RKO (cell line): ENCODE data around the gene CYSLTR2.
"Not testable (repeated sequence)": the region's sequence is repeated elsewhere in the genome, so short reads cannot be mapped to it uniquely, and the experiment has no call there.

Experiments
- DNase-seq: peaks from one replicate; pipeline ENCODE4 v3.0.0-alpha.2; 2016; ENCODE audit warnings: low spot score

Gene CYSLTR2

DNA sequence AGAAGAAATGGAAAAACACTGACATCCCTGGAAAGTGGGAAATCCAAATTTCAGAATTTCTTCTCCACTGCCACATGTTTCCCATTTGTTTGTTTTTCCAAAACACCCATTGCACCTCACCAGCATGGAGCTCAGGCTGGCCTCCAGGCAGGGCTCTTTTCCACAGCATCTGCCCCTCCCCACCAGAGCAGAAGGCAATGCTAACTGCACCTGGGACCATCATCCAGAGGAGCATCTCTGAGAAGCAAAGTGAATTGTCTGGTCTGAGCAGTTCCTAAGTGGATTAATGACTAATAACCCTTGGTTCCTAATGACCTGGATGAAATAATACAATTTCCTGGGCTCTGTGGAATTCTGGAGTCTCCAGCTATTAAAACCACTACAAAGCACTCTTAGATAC lies 8.8 kb upstream of the CYSLTR2 start:
- no peak for DNase-seq

DNA sequence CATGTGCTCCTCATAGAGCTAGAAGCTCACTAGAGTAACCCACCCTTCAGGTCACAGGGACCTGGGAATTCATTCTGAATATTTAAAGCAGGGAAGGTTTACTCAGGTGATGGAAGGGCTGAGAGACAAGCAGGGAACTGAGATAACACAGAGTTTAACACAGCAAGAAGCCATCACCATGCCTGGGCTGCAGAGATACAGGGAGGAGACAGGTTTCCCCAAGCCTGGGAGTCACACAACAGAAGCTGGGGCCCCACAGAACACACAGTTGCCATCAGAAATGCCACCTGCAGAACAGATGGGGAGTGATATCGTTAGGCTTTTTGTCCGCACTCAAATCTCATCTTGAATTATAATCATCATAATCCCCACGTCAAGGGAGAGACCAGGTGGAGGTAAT lies 7.9 kb upstream of the CYSLTR2 start:
- no peak for DNase-seq

DNA sequence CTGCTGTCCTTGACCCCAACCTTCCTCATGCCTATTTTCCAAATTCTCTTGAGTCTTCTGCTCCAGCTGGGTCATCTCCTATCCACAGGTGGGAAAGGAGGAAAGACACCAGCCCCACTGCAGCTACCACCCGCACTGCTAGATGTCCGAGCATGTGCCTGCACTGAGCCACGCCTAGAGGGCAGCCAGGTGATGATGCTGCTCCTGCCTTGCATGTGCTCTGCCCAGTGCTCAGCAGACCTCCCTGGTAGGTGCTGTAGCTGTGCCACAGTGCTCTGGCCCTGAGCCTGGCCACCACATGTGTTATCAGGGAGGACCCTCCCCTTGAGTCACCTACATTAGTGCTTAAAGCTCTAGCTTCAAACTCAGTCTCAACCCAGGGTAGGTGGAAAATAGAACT lies 6.9 kb upstream of the CYSLTR2 start:
- no peak for DNase-seq

DNA sequence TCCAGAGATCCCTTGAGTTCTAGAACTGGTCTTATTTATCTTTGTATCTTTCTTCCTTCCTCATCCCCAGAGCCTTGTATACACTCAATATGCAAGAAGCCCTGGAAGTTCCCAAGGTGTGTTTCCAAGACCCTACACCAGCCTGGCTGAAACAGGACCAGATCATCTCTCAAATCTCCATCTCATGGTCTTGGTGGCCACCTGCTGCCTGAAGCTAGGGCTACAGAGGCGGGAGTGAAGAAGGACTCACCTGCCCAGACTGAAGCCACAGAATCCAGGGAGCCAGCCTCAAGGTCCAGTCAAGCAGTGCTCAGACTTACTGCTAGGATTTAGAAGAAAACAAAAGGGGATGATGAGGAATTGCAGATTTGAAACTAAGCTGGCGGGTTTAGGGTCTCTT lies 6.1 kb upstream of the CYSLTR2 start:
- DNase-seq = no peak

DNA sequence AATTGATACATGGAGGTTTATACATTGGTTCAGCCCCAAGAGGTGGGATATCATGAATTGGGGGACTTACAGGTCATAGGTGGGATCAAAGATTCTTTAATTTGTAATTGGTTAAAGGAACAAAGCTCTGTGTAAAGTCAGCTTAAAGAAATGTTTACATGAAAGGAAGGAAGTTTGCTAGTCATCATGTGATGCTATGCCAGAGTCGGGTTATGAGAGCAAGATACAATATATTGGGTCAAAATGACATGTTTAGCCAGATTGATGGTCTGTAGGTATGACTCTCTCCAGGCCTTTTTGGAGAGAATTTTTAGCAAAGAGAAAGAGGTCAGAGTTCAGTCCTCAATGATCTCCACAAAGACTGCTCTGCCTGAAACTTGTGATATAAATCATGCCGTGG lies 5.3 kb upstream of the CYSLTR2 start:
- no peak for DNase-seq

DNA sequence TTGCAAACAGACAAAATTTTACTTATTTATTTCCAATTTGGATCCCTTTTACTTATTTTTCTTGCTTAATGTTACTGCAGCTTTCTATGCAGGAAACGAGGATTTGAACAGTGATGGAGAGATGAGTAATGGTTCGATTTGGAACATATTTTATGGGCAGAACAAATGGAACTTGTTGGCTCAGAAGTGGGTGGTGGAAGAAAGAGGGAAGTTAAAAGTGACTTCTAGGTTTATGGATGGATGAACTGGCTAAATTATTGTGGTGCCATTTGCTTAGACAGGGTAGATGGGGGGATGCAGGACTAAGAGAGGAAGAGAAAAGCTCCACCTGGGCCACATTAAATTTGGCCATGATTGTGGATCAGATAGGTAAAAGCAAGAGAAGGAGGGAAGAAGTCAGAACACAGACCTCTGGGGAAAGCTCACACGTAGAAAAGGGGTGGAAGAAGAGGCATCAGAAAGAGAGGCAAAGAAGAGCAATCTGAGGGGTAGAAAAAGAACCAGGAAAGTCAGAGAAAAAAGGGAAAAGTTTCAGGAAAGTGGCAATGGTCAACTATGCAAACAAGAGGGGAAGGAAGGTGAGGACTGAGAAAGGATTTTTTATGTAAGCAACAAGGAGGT lies 768 bp upstream of the CYSLTR2 start:
- DNase-seq = no peak

DNA sequence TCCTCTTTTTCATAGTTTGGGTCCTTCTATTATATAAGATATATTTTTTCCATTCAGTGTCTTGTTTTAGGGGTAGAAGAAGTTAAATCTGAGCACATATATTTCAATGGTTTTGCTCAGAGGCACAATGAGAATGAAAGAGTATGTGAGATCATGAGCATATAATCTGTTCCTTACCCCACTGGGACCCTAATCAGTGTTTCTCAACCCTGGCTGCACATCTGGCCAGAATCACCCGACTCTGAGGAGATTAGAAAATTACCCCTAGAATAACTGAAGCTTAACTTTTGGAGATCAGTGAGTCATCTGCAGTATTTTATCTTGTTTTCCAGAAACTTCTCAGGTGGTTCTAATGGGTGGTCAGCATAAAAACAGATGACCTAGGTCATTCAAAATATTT lies 782 bp downstream of the CYSLTR2 start:
- DNase-seq = no peak

DNA sequence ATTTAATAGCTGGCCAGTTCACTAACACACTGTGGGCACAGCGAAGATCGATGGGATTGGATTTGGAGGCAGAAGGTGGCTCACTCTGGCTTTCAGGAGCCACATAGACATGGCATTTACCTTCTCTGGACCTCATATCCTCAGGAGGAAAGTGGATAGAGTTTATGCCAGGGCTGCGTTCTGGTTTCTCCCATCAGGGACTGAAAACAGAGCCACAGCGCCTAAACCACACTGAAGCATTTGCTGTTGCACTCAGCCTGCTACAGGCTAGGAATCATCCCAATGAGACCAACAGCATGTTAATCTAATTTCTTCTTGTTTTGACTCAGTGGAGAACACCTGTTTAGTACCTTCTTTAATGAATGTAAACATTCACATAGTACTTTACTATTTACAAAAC lies 1.6 kb downstream of the CYSLTR2 start:
- DNase-seq = no peak

DNA sequence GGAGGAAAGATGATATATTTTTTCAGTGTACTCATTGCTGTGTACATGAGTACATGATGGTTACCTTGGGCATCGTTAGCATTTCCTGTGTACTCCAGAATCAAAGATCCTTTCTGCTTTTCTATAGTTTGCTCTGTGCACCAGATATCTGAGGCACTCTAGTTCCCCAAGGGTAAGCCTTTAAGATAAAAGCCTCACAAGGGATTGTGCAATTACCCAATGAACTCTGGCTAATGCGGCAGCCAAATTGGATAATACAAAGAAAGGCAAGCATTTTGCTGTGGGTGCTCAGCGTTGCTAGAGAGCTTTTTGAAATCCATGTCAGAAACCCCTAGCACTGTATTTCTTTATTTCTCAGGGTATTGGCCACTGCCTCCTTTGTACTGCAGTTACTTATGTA lies 2.9 kb downstream of the CYSLTR2 start:
- no peak for DNase-seq

DNA sequence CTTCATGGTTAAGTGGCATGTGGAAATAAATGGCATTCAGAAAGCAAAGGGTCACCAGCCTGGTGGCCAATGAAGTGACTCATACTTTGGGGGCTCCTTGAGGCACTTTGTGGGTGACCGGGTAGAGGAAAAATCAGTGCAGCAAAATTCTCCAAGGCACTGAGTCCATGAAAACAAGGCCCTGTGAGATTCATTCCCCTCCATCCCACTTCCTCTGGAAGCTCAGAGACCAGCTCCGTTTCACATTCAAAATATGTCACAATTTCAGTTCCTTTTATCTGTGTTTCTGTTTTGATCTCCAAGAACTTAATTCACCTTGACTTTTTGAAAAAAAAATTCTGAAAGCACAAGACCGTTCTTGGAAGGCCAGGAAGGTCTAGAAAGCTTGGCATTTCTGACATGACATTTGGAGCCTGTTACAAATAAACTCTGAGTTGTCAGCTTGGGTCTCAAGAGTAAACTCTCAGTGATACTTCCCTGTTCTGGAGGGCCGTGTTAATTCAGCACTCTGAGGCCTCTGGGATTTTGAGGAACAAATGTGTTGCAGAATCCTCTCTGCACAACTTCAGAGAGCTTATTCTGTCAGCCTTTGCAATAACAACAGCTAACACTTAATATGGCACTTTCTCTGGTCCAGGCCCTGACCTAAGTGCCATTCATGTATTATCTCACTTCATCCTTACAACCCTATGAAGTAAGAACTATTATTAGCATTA lies 6.8 kb downstream of the CYSLTR2 start:
- no peak for DNase-seq

DNA sequence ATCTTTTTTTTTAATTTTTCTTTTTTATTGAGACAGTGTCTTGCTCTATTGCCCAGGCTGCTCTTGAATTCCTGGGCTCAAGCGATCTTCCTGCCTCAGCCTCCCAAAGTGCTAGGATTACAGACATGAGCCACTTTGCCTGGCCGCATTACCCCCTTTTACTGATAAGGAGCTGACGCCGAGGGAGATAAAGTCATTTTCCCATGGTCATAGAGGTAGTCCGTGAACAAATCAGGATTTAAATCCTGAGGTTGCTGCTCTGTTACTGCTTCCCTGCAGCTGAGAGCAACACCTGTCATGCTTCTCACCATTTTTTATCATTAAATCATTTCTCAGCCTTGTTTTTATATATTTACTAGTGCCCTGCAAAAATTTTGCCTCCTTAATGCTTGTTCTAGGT lies 7.4 kb downstream of the CYSLTR2 start:
- no peak for DNase-seq

DNA sequence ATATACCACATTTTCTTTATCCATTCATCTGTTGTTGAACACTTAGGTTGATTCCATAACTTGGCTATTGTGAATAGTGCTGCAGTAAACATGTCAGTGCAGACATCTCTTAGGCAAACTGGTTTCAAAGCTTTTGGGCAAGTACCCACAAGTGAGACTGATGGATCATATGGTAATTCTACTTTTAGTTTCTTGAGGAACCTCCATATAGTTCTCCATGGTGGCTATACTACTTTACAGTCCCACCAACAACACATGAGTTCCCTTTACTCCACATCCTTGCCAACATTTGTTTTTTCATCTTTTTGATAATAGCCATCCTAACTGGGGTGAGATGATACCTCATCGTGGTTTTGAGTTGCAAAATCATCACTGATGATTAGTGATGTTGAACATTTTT lies 8.5 kb downstream of the CYSLTR2 start:
- DNase-seq = no peak

DNA sequence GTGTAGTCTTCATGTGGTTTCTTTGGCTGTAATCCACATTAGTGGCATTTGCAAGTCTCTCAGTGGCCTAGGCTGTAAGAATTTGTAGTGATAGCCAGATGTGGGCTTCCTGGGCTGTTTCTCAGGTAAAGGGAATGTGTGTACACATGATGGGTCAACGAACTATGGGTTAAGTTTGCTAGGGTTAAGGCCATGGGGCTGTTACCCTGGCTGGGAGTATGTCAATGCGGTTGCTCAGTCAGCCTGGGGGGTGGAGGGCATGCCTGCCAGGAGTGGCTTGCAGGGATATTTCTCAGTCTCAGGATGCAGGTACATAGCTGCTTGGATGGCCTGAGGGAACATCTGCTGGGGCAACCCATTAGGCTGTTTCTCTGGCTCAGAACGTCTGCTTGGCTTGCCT lies 13.4 kb downstream of the CYSLTR2 start:
- DNase-seq = no peak

DNA sequence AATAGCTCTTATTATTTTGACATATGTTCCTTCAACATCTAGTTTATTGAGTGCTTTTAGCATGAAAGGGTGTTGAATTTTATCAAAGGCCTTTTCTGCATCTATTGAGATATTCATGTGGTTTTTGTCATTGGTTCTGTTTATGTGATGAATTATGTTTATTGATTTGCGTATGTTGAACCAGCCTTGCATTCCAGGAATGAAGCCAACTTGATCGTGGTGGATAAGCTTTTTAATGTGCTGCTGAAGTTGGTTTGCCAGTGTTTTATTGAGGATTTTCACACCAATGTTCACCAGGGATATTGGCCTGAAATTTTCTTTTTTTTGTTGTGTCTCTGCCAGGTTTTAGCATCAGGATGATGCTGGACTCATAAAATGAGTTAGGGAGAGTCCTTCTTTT lies 17.7 kb downstream of the CYSLTR2 start:
- DNase-seq = not testable (repeated sequence)

DNA sequence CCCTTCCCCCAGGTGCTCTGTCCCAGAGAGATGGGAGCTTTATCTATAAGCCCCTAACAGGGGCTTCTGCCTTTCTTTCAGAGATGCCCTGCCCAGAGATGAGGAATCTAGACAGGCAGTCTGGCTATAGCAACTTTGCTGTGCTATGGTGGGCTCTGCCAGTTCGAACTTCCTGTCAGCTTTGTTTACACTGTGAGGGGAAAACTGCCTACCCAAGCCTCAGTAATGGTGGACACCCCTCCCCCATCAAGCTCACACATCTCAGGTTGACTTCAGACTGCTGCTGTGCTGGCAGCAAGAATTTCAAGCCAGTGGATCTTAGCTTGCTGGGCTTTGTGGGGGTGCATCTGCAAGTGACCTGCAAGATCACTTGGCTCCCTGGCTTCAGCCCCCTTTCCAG lies 21.5 kb downstream of the CYSLTR2 start:
- DNase-seq = no peak

DNA sequence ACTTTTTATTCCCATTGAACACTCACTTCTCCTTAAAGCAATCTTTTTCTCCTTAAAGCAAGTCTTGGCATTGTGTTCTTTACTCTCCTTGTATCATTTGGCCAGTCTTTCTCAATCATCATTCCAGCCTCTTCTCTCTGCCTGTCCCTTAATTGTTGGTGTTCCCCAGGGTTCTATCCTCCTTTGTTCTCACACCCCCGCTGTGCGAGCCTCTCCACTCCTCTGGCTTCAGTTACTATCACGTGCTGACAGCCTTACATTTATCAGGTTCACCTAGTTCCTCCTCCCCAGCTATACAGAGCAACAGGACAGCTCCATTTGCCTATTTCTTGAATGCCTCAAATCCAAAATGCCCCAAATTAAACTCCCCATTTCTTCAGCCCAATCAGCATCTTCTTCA lies 24.6 kb downstream of the CYSLTR2 start:
- no peak for DNase-seq

DNA sequence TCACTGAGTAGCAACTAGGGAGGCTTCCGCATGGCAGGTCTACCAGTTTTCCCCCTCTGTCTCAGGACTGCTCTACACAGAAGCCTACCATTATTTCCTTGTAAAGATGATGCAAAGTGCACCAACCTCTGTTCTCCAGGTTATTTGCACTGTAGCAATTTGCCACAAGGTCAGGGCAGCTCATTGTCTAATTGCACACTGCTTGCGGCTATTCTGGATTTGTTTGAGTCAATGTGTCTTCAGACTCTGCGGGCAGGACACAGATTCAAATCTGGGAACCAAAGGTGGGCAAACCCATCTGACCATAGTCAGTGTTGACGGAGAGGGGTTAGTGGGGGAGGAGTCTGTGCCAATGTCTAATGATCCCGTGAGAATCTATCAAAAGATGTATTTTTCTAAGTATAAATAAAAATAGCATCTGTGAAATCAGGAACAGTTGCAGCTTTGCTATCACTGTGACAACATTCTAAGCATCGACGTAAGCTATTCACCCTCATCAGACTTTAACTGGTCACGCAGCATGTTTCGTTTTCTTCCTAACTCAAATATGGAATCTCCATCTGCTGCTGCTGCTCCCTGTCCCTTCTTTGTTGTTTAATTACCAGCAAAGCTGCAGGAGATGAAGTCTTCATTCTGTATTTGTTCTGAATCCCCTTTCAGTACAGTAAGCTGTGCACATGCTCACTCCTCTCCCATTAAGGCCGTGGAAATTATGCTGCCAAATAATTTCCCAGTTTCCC lies 26.4 kb downstream of the CYSLTR2 start:
- no peak for DNase-seq

DNA sequence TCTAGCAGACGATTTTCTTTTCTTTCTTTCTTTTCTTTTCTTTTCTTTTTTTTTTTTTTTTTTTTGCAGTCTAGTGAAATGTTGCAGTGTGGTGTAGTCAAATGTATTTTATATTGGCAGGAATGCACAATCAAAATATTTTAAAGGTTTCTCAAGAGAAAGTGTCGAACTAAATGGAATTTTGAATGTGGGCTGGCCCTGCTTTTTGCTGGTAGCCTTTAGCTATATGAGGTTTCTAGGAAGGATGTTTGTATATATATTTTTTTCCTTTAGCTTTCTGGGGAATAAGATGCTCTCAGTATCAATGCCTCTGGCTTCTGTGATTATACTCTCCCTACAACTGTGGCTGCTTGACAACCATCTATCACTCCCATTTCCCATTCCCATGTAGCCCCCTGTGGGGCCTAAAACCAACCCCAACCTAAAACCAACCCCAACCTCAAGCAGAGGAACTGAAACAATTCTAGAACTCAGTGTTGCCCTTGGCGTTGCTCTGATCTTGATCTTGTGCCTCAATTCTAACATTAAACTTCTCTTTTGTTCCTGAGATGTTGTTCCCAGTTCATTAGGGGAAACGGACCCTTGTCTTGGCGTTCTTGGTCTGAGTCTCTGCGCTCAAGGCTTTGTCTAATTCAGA lies 27.1 kb downstream of the CYSLTR2 start:
- DNase-seq = no peak

DNA sequence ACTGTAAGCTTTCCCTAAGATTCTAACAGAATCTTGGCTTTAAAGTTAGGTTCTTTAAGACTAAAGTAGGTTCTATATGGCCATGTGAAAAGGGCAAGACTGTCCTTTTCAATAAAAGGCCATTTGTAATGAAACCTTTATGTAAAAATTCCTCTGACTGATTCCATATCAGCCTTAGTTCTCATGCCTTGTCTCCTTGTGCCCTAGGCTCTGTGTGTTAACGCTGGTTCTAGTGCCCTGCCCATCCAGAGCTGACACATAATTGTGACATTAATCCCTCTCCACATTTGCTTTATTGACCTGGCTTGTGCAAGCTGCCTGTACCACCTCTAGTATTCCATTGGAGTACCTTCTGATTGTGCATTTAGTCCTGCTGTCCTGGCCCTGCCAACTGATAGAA lies 28.2 kb downstream of the CYSLTR2 start:
- DNase-seq = no peak

DNA sequence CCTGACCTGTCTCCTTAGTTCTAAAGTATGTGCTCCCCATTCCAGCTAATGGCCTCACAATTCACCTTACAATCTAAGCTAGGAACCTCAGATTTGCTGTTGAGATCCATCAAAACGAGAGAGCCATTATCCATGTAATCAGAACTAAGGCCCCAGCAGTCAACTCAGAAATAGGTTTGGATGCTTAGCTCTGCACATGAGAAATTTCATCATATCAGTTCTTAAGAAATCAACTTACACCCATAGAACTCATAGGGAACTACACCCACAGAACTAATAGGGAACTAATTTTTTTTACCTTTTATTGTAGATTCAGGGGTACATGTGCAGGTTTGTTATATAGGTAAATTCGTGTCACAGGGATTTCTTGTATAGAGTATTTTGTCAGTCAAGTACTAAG lies 28.7 kb downstream of the CYSLTR2 start:
- no peak for DNase-seq

DNA sequence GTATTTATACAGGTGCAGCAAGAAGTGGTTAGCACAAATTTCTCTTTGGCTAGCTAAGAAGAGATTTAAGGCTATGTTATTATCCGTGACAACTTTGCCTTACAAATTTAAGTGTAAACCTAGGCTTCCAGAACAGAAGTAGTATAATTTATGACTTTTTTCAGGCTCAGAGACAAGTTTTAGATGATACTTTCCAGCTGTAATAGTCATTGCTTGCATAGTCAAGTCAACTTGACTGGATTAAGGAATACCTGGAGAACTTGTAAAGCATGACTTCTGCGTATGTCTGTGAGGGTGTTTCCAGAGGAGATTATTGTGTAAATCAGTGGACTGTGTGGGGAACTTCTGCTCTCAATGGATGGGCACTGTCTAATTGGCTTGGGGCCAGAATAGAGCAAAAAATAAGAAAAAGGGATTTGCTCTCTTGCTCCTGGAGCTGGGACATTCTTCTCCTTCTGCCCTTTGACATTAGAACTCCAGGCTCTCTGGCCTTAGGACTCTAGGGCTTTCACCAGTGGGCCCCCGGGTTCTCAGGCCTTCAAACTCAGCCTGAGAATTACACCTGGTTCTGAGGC lies 33.0 kb downstream of the CYSLTR2 start:
- no peak for DNase-seq

DNA sequence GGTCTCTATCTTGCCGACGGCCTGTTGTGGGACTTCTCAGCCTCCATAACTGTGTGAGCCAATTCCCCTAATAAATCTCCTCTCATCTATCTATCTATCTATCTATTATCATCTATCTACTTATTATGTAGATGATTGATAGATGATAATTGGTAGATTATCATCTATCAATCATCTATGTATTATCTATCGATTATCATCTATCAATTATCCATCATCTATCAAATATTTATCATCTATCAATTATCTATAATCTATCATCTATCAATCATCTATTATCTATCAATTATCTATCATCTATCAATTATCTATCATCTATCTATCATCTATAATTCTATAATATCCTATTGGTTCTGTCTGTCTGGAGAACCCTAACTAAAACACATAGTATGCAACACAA lies 33.5 kb downstream of the CYSLTR2 start:
- no peak for DNase-seq

DNA sequence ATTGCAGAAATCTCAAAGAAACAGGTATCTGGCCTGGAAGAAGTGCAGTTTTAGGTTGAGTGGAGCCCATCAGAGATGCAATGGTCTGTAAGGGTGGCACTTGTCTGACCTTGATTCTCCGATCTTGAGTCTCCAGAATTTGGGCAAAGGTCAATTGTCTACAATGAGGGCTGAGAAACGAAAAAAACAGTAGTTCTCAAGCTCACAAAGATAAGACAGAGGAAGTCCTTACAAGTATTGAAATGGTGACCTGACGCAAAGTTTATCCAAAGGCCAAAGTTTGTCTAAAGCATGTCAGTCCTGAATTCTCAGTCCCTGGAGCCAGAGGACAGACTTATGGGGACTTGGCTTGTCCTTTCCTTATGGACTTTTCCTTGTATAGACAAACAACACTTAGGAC lies 40.3 kb downstream of the CYSLTR2 start:
- no peak for DNase-seq
